Neural progenitor cell (in vitro differentiated cells): Measurements from ENCODE around the gene PPM1D. TPM values are rescaled to one million over a fixed set of nuclear protein-coding genes. Genes with fewer than 3 reads are reported as not detected.

Experiments used
- DNase-seq: peaks from one replicate; pipeline ENCODE4 v3.0.0-alpha.2; 2016; ENCODE audit warnings: low spot score
- H2AFZ ChIP-seq: fragments of 200-600 bp; sonication (generic); replicated peaks from 2 replicates; pipeline ENCODE4 v1.6.1; 2016; ENCODE audit warnings: antibody characterized with exemption
- H3F3A ChIP-seq: fragments of 200-600 bp; sonication (generic); 2 replicates; pipeline ENCODE4 v1.6.1; 2016; ENCODE audit warnings: antibody characterized with exemption, low read depth
- H3K27ac ChIP-seq: fragments of 200-600 bp; sonication (generic); 2 replicates; pipeline ENCODE4 v1.5.1; 2016; ENCODE audit warnings: mild to moderate bottlenecking
- H3K27me3 ChIP-seq: fragments of 200-600 bp; sonication (generic); 2 replicates; pipeline ENCODE4 v1.6.1; 2016; ENCODE audit warnings: mild to moderate bottlenecking, moderate library complexity
- H3K36me3 ChIP-seq: fragments of 200-600 bp; sonication (generic); 2 replicates; pipeline ENCODE4 v1.5.1; 2016
- H3K4me1 ChIP-seq: fragments of 200-600 bp; sonication (generic); 2 replicates; pipeline ENCODE4 v1.6.1; 2016; ENCODE audit warnings: mixed run types
- H3K4me2 ChIP-seq: fragments of 200-600 bp; sonication (generic); 2 replicates; pipeline ENCODE4 v1.6.1; 2016
- H3K4me3 ChIP-seq: fragments of 200-600 bp; sonication (generic); 2 replicates; pipeline ENCODE4 v1.5.1; 2016
- H3K79me2 ChIP-seq: fragments of 200-600 bp; sonication (generic); 2 replicates; pipeline ENCODE4 v1.6.1; 2016; ENCODE audit warnings: low read depth
- H3K9ac ChIP-seq: fragments of 200-600 bp; sonication (generic); 2 replicates; pipeline ENCODE4 v1.6.1; 2016
- H3K9me3 ChIP-seq: fragments of 200-600 bp; sonication (generic); 2 replicates; pipeline ENCODE4 v1.5.1; 2016; ENCODE audit warnings: low read depth
- H4K20me1 ChIP-seq: fragments of 200-600 bp; sonication (generic); 2 replicates; pipeline ENCODE4 v1.6.1; 2016; ENCODE audit warnings: low read depth
- H3K27ac Mint-ChIP-seq: 3 replicates; pipeline ENCODE4 v1.8.0; 2021; ENCODE audit warnings: mixed read lengths
- H3K27me3 Mint-ChIP-seq: 2 replicates; pipeline ENCODE4 v1.8.0; 2022; ENCODE audit warnings: low read depth, mild to moderate bottlenecking, inconsistent platforms, moderate library complexity, mixed read lengths; ENCODE audit not compliant: insufficient read depth
- H3K36me3 Mint-ChIP-seq: 3 replicates; pipeline ENCODE4 v1.8.0; 2021; ENCODE audit warnings: mixed read lengths
- H3K4me1 Mint-ChIP-seq: 3 replicates; pipeline ENCODE4 v1.8.0; 2021; ENCODE audit warnings: mixed read lengths
- H3K4me3 Mint-ChIP-seq: 3 replicates; pipeline ENCODE4 v1.8.0; 2021; ENCODE audit warnings: mild to moderate bottlenecking, moderate library complexity, mixed read lengths
- H3K9me3 Mint-ChIP-seq: 3 replicates; pipeline ENCODE4 v1.8.0; 2020; ENCODE audit warnings: mixed read lengths
- EZH2 ChIP-seq: fragments of 200-600 bp; sonication (generic); IDR thresholded peaks from 2 replicates; pipeline ENCODE4 v1.6.1; 2017; ENCODE audit warnings: antibody characterized with exemption, mild to moderate bottlenecking, moderate library complexity
- EZH2phosphoT487 ChIP-seq: fragments of 200-600 bp; sonication (generic); IDR thresholded peaks from 2 replicates; pipeline ENCODE4 v1.6.1; 2017; ENCODE audit warnings: antibody characterized with exemption
- total RNA-seq: library from RNA; depleted of rRNA; stranded (reverse); fragments of >200 nt; gene quantifications from 2 replicates; pipeline ENCODE4 v1.2.3, GENCODE V29; 2015; ENCODE audit warnings: low replicate concordance
- TF ChIP-seq, protein P1 (sequence below): fragments of 200-600 bp; sonication (generic); IDR thresholded peaks from 2 replicates; pipeline ENCODE4 v1.5.1; 2017; ENCODE audit warnings: antibody characterized with exemption, mild to moderate bottlenecking

PPM1D gene
- total RNA-seq, 1 donor from 2014 or later: 22.9 TPM

DNA sequence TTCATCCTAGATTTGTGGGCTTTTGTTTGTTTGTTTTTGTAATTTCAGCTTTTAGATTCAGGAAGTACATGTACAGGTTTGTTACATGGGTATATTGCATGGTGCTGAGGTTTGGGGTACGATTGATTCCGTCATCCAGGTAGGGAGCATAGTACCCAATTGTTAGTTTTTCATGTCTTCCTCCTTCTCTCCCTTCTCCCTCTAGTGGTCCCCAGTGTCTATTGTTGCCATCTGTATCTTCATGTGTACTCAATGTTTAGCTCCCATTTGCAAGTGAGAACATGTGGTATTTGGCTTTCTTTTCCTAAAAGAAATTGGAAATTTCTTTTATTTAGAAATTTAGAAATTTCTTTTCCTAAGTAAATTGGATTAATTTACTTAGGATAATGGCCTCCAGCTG lies 40.5 kb downstream of the PPM1D start:
- Histone ChIP-seq H3K27ac (no peak overlapping the region), H3K36me3 (no peaks in the 10 kb centered on the region), H3K4me3 (no peak overlapping the region), H3K79me2 (peaks cover 58% of the 10 kb centered on the region), H3K9ac (no peak overlapping the region), H3K4me2 (no peak overlapping the region), H3K4me1 (peaks cover 3% of the 10 kb centered on the region), H4K20me1 (peaks cover 52% of the 10 kb centered on the region), H3K9me3 (no peaks in the 10 kb centered on the region), H3K27me3 (no peaks in the 10 kb centered on the region), H3F3A (peaks cover 41% of the 10 kb centered on the region), H2AFZ (no peak overlapping the region)
- DNase-seq: peak; percentile 20
- no peak overlapping the region for H3K4me3 Mint-ChIP-seq
- no peak overlapping the region for H3K27ac Mint-ChIP-seq
- H3K27me3 Mint-ChIP-seq: no peaks in the 10 kb centered on the region
- TF ChIP-seq, protein P1, sequence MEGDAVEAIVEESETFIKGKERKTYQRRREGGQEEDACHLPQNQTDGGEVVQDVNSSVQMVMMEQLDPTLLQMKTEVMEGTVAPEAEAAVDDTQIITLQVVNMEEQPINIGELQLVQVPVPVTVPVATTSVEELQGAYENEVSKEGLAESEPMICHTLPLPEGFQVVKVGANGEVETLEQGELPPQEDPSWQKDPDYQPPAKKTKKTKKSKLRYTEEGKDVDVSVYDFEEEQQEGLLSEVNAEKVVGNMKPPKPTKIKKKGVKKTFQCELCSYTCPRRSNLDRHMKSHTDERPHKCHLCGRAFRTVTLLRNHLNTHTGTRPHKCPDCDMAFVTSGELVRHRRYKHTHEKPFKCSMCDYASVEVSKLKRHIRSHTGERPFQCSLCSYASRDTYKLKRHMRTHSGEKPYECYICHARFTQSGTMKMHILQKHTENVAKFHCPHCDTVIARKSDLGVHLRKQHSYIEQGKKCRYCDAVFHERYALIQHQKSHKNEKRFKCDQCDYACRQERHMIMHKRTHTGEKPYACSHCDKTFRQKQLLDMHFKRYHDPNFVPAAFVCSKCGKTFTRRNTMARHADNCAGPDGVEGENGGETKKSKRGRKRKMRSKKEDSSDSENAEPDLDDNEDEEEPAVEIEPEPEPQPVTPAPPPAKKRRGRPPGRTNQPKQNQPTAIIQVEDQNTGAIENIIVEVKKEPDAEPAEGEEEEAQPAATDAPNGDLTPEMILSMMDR: peak; percentile 53
- TF ChIP-seq EZH2phosphoT487: no peak
- TF ChIP-seq EZH2: no peak
- H3K9me3 Mint-ChIP-seq: no peaks in the 10 kb centered on the region
- peaks cover 4% of the 10 kb centered on the region for H3K4me1 Mint-ChIP-seq
- peaks cover 2% of the 10 kb centered on the region for H3K36me3 Mint-ChIP-seq

DNA sequence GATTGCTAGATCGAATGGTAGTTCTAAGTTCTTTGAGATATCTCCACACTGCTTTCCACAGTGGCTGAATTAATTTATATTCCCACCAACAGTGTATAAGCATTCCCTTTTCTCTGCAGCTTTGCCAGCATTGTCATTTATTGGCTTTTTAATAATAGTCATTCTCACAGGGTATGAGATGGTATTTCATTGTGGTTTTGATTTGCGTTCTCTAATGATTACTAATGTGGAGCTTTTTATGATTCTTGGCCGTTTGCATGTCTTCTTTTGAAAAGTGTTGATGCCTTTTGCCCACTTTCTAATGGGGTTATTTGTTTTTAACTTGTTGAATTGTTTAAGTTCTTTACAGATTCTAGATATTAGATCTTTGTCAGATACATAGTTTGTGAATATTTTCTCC lies 41.1 kb downstream of the PPM1D start:
- no peak for DNase-seq
- no peaks in the 10 kb centered on the region for H3K27me3 ChIP-seq
- H3K36me3 ChIP-seq: no peaks in the 10 kb centered on the region
- Mint-ChIP-seq H3K27me3 (no peaks in the 10 kb centered on the region), H3K4me1 (peaks cover 6% of the 10 kb centered on the region), H3K36me3 (peaks cover 2% of the 10 kb centered on the region), H3K9me3 (no peaks in the 10 kb centered on the region), H3K27ac (no peak overlapping the region), H3K4me3 (no peak overlapping the region)
- H3K4me2 ChIP-seq: no peak overlapping the region
- no peak overlapping the region for H2AFZ ChIP-seq
- H3K4me3 ChIP-seq: no peak overlapping the region
- H3K9ac ChIP-seq: no peak overlapping the region
- H4K20me1 ChIP-seq: peaks cover 52% of the 10 kb centered on the region
- TF ChIP-seq, protein P1: no peak
- no peak for TF ChIP-seq EZH2
- no peak for TF ChIP-seq EZH2phosphoT487
- no peak overlapping the region for H3K27ac ChIP-seq
- H3K9me3 ChIP-seq: no peaks in the 10 kb centered on the region
- H3K4me1 ChIP-seq: peaks cover 3% of the 10 kb centered on the region
- H3K79me2 ChIP-seq: peaks cover 60% of the 10 kb centered on the region
- H3F3A ChIP-seq: peaks cover 38% of the 10 kb centered on the region

DNA sequence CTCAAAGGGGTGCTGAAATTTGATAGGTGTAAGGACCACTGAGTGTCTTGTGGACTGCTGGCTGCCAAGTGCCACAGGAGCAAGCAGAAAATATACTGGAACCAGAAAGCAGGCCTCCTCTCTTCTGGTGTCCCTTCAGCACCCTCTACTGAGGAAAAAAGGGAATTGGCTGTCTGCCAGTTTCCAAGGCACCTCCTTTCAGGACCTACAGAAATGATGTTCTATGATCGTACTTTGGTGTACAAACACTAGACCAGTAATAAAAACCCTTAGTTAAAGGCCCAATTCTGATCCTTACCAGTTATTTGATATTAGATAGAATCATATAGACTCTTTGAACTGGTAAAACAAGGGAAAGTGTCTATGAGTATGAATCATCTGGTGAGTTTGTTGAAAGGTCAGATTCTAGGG lies 41.8 kb downstream of the PPM1D start:
- no peaks in the 10 kb centered on the region for H3K27me3 ChIP-seq
- Mint-ChIP-seq H3K9me3 (no peaks in the 10 kb centered on the region), H3K27me3 (no peaks in the 10 kb centered on the region), H3K27ac (no peak overlapping the region), H3K4me1 (peaks cover 7% of the 10 kb centered on the region), H3K36me3 (peaks cover 2% of the 10 kb centered on the region), H3K4me3 (no peak overlapping the region)
- no peaks in the 10 kb centered on the region for H3K9me3 ChIP-seq
- H3K36me3 ChIP-seq: no peaks in the 10 kb centered on the region
- no peak overlapping the region for H3K9ac ChIP-seq
- H3K27ac ChIP-seq: no peak overlapping the region
- peaks cover 53% of the 10 kb centered on the region for H4K20me1 ChIP-seq
- H3F3A ChIP-seq: peaks cover 38% of the 10 kb centered on the region
- no peak overlapping the region for H2AFZ ChIP-seq
- no peak overlapping the region for H3K4me3 ChIP-seq
- H3K4me2 ChIP-seq: no peak overlapping the region
- H3K4me1 ChIP-seq: peaks cover 3% of the 10 kb centered on the region
- H3K79me2 ChIP-seq: peaks cover 66% of the 10 kb centered on the region
- peak; percentile 78 for DNase-seq
- no peak for TF ChIP-seq EZH2
- TF ChIP-seq, protein P1: peak; percentile 73
